NCI-H187 (cell line): ENCODE data around the gene ITGB5.

Experiments
- DNase-seq, 2 experiments: peaks; one replicate each; lab custom pipeline; 2025; lab: John Stamatoyannopoulos, UW

Gene ITGB5

DNA sequence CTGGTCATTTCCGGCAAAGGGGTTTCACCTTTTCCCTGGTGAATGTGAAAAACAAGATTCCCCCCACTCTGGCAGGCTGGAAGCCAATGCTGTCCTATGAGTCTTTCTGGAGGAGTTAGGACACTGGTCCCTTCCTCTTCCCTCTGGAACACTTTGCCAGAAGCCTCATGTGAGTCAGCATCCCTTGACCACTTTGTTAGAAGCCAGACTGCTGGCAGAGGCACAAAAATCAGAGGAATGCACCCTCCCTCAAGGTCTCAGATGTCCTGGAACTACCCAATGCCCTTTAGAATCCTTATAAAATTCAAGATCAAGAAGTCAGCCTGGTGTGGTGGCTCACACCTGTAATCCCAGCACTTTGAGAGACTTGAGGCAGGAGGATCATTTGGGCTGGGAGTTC, 26.6 kb downstream of the ITGB5 start:
- no peak for DNase-seq

- no peak for DNase-seq
These were observed 28.1 kb downstream of the ITGB5 start for GRCh38 chr3:124859025-124859424.

GRCh38 chr3:124858275-124858674, 28.9 kb downstream of the ITGB5 start:
- DNase-seq, result no peak

DNA sequence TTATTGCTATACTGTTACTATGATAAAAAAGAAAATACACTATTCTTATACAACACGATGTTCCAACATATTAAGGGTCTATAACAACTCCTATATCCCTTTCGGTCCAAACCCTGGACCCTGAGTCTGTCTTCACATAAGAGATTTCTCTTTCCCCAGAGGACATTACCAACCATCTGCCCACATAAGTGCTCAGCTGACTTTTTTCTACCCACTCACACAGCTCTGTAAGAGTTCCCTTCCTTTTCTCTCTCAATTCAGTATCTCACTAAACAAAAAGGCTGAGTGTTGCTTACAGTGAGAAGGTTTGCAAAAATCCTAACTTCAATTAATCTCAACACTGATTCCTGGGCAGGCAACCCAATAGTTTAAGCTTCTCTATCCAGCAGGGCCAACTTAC, 30.5 kb downstream of the ITGB5 start:
- no peak for DNase-seq

GRCh38 chr3:124854009-124854408, 33.2 kb downstream of the ITGB5 start:
- DNase-seq, result no peak

GRCh38 chr3:124853446-124853845, 33.7 kb downstream of the ITGB5 start:
- DNase-seq, result no peak

- no peak for DNase-seq
These were observed 35.3 kb downstream of the ITGB5 start for GRCh38 chr3:124851905-124852304.

DNA sequence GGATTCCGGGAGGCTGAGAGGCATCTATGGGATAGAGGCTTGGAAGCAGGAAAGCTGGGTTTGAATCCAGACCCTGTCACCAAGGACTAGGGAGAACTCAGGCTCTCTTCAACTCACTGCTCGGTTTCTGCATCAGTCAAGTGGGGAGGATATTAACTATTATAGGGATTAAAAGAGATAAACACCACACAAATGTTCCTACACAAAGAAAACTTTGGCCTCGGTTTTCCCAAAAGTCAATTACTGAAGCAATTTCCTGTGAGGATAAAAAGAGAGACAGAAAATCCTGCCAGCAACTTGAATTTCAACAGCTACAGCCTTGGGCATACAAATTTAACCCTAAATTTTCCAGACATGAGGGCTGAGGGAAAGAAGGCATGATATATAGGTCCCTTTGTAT, 36.0 kb downstream of the ITGB5 start:
- DNase-seq, result no peak

DNA sequence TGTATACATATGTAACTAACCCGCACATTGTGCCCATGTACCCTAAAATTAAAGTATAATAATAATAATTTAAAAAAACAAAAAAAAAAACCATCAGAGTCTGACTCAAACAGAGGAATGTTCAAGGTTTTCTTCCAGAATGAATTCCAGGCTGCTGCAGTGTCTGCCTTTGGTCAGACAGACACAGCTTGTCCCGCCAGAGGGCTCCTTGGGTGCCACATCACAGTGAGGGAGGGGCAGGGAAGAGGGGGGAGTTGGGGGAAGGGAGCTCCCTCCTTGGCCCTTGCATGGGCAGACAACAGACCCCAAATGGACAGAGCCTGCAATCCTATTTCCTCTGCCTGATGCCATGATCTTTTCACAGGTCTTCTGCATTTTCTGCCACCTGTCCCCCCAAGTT, 36.5 kb downstream of the ITGB5 start:
- DNase-seq, result no peak

DNA sequence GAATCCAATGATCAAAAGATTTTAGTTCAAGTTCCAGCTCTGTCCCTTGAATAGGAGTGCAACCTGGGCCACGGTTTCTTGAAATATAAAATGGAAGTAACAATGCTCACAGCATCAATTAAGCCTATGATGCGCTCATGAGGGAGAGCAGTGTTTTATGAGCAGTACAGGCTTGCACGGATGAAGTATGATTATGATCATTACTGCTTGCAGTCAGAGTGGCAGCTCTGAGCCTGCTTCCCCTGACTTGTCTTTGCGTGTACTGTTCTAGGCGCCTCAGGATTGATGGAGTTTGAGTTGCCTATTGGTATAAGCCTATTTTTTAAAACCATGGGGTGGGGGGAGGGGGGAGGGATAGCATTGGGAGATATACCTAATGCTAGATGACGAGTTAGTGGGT, 37.0 kb downstream of the ITGB5 start:
- DNase-seq, result no peak

DNA sequence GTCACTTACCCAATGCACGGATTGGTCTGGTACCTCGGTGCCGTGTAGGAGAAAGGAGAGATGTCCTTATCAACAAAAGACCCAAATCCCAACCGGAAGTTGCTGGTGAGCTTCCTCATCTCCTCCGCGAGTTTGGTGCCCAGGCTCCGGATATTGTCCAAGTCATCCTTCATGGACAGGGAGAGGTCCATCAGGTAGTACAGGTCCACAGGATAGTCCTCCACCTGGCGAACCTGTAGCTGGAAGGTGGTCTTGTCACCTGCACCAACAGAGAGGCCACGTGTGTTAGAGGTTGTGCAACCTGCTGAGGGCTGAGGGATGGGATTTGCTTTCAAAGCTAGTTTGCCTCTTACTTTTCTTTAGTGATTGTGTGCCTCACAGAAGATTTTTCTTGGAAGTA, 38.9 kb downstream of the ITGB5 start:
- no peak for DNase-seq

GRCh38 chr3:124847863-124848262, 39.3 kb downstream of the ITGB5 start:
- DNase-seq, result no peak

- no peak for DNase-seq
These were observed 40.1 kb downstream of the ITGB5 start for GRCh38 chr3:124847051-124847450.

DNA sequence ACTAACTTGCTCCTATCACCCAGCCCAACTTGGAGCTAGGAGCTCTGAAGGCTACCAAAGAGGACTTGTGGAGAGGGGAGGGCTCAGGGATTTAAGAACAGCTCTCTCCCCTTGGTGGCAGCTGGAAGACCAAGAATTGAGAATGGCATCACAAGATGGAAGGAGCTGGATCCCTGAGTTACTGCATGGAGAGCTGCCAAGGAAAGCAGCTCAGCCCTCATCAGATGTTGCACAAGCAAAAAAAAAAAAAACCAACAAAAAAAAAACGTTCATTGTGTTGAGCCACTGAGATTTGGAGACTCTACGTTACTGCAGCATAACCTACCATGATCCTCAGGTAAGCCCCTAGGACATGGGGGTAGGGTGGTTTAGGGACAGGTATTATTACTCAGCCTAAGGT, 41.0 kb downstream of the ITGB5 start:
- DNase-seq, result no peak

DNA sequence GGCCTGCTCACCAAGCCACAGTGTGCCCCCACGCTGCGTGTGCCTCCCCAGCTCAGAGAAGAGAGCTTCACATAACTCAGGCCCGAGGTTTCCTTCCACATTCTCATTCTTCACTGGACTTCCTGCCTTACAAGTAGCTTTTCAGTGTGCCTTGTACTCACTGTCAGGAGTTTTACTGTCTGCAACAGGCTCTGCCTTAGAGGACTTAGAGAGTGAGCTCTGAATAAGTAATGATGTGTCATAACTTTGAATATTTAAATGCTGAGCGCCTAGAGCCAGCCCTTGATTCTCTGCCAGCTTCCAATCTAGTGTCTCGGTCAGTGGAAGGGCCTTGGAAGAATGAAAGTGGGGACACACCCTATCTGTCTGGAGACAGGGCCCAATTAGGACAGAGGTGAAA, 41.8 kb downstream of the ITGB5 start:
- DNase-seq, result no peak

DNA sequence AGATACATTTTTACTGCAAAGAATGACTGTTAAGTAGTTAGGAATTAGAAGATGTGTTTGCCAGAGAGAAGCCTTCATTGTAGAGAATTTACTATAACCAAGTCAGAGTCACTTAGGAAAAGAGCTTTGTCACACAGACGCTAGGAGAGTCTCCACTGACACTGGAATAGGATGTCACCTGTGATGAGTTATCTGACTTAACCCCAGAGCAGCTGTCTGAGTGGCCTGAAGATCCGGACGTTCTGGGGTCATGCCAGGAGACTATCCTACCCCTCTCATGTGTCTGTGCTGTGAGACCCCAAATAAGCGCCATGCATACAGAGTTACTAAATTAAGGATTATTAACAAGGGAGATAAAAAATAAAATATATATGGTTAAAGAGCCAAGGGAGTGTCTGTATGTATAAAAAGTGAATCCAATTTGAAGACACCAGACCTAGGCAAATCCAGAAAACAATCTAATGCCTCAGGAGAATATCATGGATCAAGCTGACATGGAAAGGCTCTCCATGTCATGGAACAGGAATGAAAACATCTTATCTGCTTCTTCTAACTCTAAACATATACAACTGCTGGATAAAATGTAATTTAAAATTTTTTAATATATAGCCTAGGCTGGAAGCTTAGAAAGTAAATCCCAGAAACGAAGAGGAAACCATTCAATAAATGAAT, 43.5 kb downstream of the ITGB5 start:
- no peak for DNase-seq

GRCh38 chr3:124843047-124843446, 44.1 kb downstream of the ITGB5 start:
- DNase-seq, result no peak

GRCh38 chr3:124841517-124841916, 45.6 kb downstream of the ITGB5 start:
- no peak for DNase-seq

DNA sequence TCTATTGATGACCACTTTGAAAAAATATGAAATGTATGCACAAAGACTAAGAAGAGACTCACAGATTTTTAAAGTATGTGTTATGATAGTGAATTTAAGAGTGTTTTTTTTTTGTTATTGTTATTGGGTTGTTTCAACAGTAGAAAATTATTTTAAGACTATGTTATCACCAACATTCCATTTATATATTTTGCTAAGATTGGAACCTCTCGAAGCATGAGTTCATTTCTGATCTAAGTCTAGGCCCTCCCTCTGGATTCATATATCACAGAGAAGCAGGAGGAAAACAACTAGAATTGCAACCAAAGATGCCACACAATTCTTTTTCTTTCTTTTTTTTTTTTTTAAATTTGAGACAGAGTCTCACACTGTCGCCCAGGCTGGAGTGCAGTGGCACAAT, 46.8 kb downstream of the ITGB5 start:
- DNase-seq, result no peak

- DNase-seq, result no peak
These were observed 47.3 kb downstream of the ITGB5 start for GRCh38 chr3:124839896-124840295.

GRCh38 chr3:124838963-124839362, 48.2 kb downstream of the ITGB5 start:
- no peak for DNase-seq

- no peak for DNase-seq
These were observed 49.4 kb downstream of the ITGB5 start for GRCh38 chr3:124837730-124838186.

- no peak for DNase-seq
These were observed 50.1 kb downstream of the ITGB5 start for GRCh38 chr3:124837065-124837464.

DNA sequence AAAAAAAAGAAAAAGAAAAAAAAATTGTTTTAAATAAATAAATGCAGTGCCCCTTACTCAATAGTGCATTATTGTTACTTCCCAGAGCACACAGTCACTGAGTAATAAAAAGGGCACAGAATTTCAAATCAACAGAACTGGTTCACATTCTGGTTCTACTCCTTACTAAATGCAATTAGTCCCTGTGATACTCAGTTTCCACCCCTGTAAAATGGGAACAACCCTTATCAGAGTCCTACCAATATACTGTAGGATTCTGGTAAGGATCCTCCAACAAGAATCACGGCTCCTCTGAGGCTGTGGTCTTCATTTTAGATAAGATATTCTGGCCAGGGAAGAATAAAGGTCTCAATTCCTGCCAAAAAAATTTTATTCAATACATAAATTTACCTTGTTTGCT, 50.7 kb downstream of the ITGB5 start:
- no peak for DNase-seq
